IMR-90 (cell line): ENCODE data around the gene PTPRN2. TPM values are rescaled to one million over a fixed set of nuclear protein-coding genes. Genes with fewer than 3 reads are reported as not detected.

Source experiments
- ATAC-seq: fragments of 200-7000 bp; cut with Tn5 transposase; 2 replicates; pipeline ENCODE4 v1.9.1; 2020; ENCODE audit warnings: low read depth, mild to moderate bottlenecking, moderate library complexity
- BruUV-seq: library from RNA; stranded (reverse); fragments of 400-500 nt; replicated peaks from 2 replicates; lab custom pipeline; 2021; lab: Mats Ljungman, UMichigan
- CTCF ChIA-PET: fragments of 300-600 bp; formaldehyde crosslinking; extraction: SDS; loops from one replicate; lab custom pipeline; 2021; ENCODE audit warnings: antibody characterized with exemption; lab: Yijun Ruan, JAX
- POLR2A ChIA-PET: fragments of 300-600 bp; sonication (Branson Sonifier 250); formaldehyde crosslinking; loops from one replicate; lab custom pipeline; 2022; ENCODE audit warnings: antibody characterized with exemption; ENCODE audit not compliant: unreplicated experiment; lab: Charles Lee
- DNase-seq: peaks from one replicate; pipeline ENCODE4 v3.0.0; 2013
- H2AFZ ChIP-seq: replicated peaks from 2 replicates; pipeline ENCODE3; 2013; ENCODE audit warnings: low read length, mild to moderate bottlenecking; ENCODE audit not compliant: poor library complexity
- H2AK5ac ChIP-seq: 2 replicates; pipeline ENCODE4 v1.6.1; 2013; ENCODE audit warnings: low read depth, low read length, inconsistent platforms
- H2AK9ac ChIP-seq: replicated peaks from 2 replicates; pipeline ENCODE3; 2013; ENCODE audit warnings: mild to moderate bottlenecking, low read depth, low read length, moderate library complexity; ENCODE audit not compliant: poor library complexity
- H2BK120ac ChIP-seq: 2 replicates; pipeline ENCODE4 v1.6.1; 2013; ENCODE audit warnings: low read depth, low read length, inconsistent platforms
- H2BK15ac ChIP-seq: 3 replicates; pipeline ENCODE4 v1.6.1; 2013; ENCODE audit warnings: low read depth, low read length, inconsistent platforms
- H2BK20ac ChIP-seq: 2 replicates; pipeline ENCODE4 v1.6.1; 2013; ENCODE audit warnings: low read depth, mild to moderate bottlenecking, inconsistent platforms, low read length, moderate library complexity
- H2BK5ac ChIP-seq: 2 replicates; pipeline ENCODE4 v1.6.1; 2013; ENCODE audit warnings: mild to moderate bottlenecking, low read depth, low read length, inconsistent platforms; ENCODE audit not compliant: poor library complexity, severe bottlenecking
- H3K14ac ChIP-seq: replicated peaks from 2 replicates; pipeline ENCODE4 v1.6.1; 2013; ENCODE audit warnings: low read depth, low read length, inconsistent platforms
- H3K18ac ChIP-seq: 2 replicates; pipeline ENCODE4 v1.6.1; 2013; ENCODE audit warnings: low read depth, low read length, control low read depth
- H3K23ac ChIP-seq: 2 replicates; pipeline ENCODE4 v1.6.1; 2013; ENCODE audit warnings: low read depth, low read length, inconsistent platforms
- H3K27ac ChIP-seq: 2 replicates; pipeline ENCODE4 v1.5.1; 2013; ENCODE audit warnings: mild to moderate bottlenecking, control low read depth, low read length; ENCODE audit not compliant: insufficient read depth
- H3K27me3 ChIP-seq: 2 replicates; pipeline ENCODE4 v1.6.1; 2013; ENCODE audit warnings: low read length; ENCODE audit not compliant: control insufficient read depth, insufficient read depth
- H3K36me3 ChIP-seq: 2 replicates; pipeline ENCODE4 v1.6.1; 2013; ENCODE audit warnings: low read length, mixed read lengths; ENCODE audit not compliant: control insufficient read depth, insufficient read depth
- H3K4ac ChIP-seq: 2 replicates; pipeline ENCODE4 v1.6.1; 2013; ENCODE audit warnings: low read depth, low read length, inconsistent platforms
- H3K4me1 ChIP-seq: 2 replicates; pipeline ENCODE4 v1.6.1; 2013; ENCODE audit warnings: low read length, mixed read lengths; ENCODE audit not compliant: control insufficient read depth, insufficient read depth
- H3K4me2 ChIP-seq: 2 replicates; pipeline ENCODE4 v1.6.1; 2013; ENCODE audit warnings: low read depth, mild to moderate bottlenecking, control low read depth, low read length, moderate library complexity
- H3K4me3 ChIP-seq: 2 replicates; pipeline ENCODE4 v1.5.1; 2013; ENCODE audit warnings: low read depth, mild to moderate bottlenecking, control low read depth, low read length, moderate library complexity; ENCODE audit not compliant: insufficient read depth
- H3K56ac ChIP-seq: 2 replicates; pipeline ENCODE4 v1.6.1; 2013; ENCODE audit warnings: low read length, inconsistent platforms; ENCODE audit not compliant: insufficient read depth; ENCODE audit errors: extremely low read depth
- H3K79me1 ChIP-seq, 2 experiments: 2 replicates each; pipeline ENCODE4 v1.6.1; 2013; ENCODE audit warnings: low read length in 2 of 2, inconsistent platforms in 1 of 2, low read depth in 1 of 2
- H3K9ac ChIP-seq: 2 replicates; pipeline ENCODE4 v1.6.1; 2013; ENCODE audit warnings: low read depth, low read length, control low read depth
- H3K9me1 ChIP-seq: 2 replicates; pipeline ENCODE4 v1.6.1; 2013; ENCODE audit warnings: low read length, inconsistent platforms; ENCODE audit not compliant: insufficient read depth
- H3K9me3 ChIP-seq: 2 replicates; pipeline ENCODE4 v1.6.1; 2013; ENCODE audit warnings: low read length; ENCODE audit not compliant: control insufficient read depth, insufficient read depth
- H4K20me1 ChIP-seq: 2 replicates; pipeline ENCODE4 v1.6.1; 2013; ENCODE audit warnings: low read length, inconsistent platforms; ENCODE audit not compliant: insufficient read depth
- H4K5ac ChIP-seq: 2 replicates; pipeline ENCODE4 v1.6.1; 2013; ENCODE audit warnings: mild to moderate bottlenecking, low read depth, low read length, control low read depth
- H4K8ac ChIP-seq, 2 experiments: 2 replicates each; pipeline ENCODE4 v1.6.1; 2013; ENCODE audit warnings: low read depth in 2 of 2, low read length in 2 of 2, control low read depth in 1 of 2, inconsistent platforms in 1 of 2
- H4K91ac ChIP-seq: 2 replicates; pipeline ENCODE4 v1.6.1; 2013; ENCODE audit warnings: low read depth, low read length, inconsistent platforms; ENCODE audit not compliant: insufficient read depth
- BHLHE40 ChIP-seq: fragments of 150-350 bp; IDR thresholded peaks from 2 replicates; pipeline ENCODE4 v1.6.1; 2016; ENCODE audit warnings: mild to moderate bottlenecking, low read depth, low read length
- CEBPB ChIP-seq: IDR thresholded peaks from 2 replicates; pipeline ENCODE4 v1.6.1; 2012; ENCODE audit warnings: low read depth, low read length, improper control_type of control experiment
- CHD1 ChIP-seq: IDR thresholded peaks from 2 replicates; pipeline ENCODE4 v1.6.1; 2012; ENCODE audit warnings: low read depth, low read length, improper control_type of control experiment
- CTCF ChIP-seq: conservative IDR thresholded peaks from 2 replicates; pipeline ENCODE4 v1.5.1; 2012; ENCODE audit warnings: mild to moderate bottlenecking, low read depth, low read length, improper control_type of control experiment
- ELK1 ChIP-seq: fragments of 150-350 bp; IDR thresholded peaks from 2 replicates; pipeline ENCODE4 v1.6.1; 2016; ENCODE audit warnings: low read depth, mild to moderate bottlenecking, low read length, moderate library complexity, borderline replicate concordance
- FOS ChIP-seq: fragments of 150-350 bp; IDR thresholded peaks from 2 replicates; pipeline ENCODE4 v1.6.1; 2016; ENCODE audit warnings: low read depth, low read length
- MAFK ChIP-seq: IDR thresholded peaks from 2 replicates; pipeline ENCODE4 v1.6.1; 2012; ENCODE audit warnings: low read depth, low read length, improper control_type of control experiment
- MAZ ChIP-seq: IDR thresholded peaks from 2 replicates; pipeline ENCODE4 v1.6.1; 2012; ENCODE audit warnings: low read depth, mild to moderate bottlenecking, low read length, improper control_type of control experiment, moderate library complexity, borderline replicate concordance
- MXI1 ChIP-seq: IDR thresholded peaks from 2 replicates; pipeline ENCODE4 v1.6.1; 2012; ENCODE audit warnings: low read depth, mild to moderate bottlenecking, low read length, moderate library complexity, borderline replicate concordance
- NFE2L2 ChIP-seq: fragments of 150-350 bp; IDR thresholded peaks from 2 replicates; pipeline ENCODE4 v1.6.1; 2016; ENCODE audit warnings: low read depth, mild to moderate bottlenecking, low read length
- POLR2A ChIP-seq: IDR thresholded peaks from 2 replicates; pipeline ENCODE4 v1.6.1; 2012; ENCODE audit warnings: mild to moderate bottlenecking, low read depth, low read length
- RAD21 ChIP-seq: IDR thresholded peaks from 2 replicates; pipeline ENCODE4 v1.6.1; 2012; ENCODE audit warnings: low read length, improper control_type of control experiment
- RCOR1 ChIP-seq: IDR thresholded peaks from 2 replicates; pipeline ENCODE4 v1.6.1; 2012; ENCODE audit warnings: mild to moderate bottlenecking, low read length, improper control_type of control experiment; ENCODE audit not compliant: insufficient replicate concordance
- RFX5 ChIP-seq: IDR thresholded peaks from 2 replicates; pipeline ENCODE4 v1.8.0; 2012; ENCODE audit warnings: low read depth, mild to moderate bottlenecking, low read length, moderate library complexity
- SMC3 ChIP-seq: fragments of 150-350 bp; IDR thresholded peaks from 2 replicates; pipeline ENCODE4 v1.6.1; 2016; ENCODE audit warnings: low read depth, mild to moderate bottlenecking, antibody characterized with exemption, low read length, moderate library complexity
- USF2 ChIP-seq: fragments of 150-350 bp; IDR thresholded peaks from 2 replicates; pipeline ENCODE4 v1.6.1; 2017; ENCODE audit warnings: mild to moderate bottlenecking, antibody characterized with exemption, low read length, low read depth
- dilution Hi-C: fragments of 300-500 bp; cut with HindIII; formaldehyde crosslinking; loops from one replicate; pipeline ENCODE4 v1.14.3; 2018; ENCODE audit warnings: low sequenced_read_pairs; ENCODE audit not compliant: unreplicated experiment
- in situ Hi-C: fragments of 300-500 bp; cut with MboI; formaldehyde crosslinking; loops from 3 replicates; pipeline ENCODE4 v1.14.3; 2019; ENCODE audit warnings: low sequenced_read_pairs, inconsistent platforms, mixed read lengths
- intact Hi-C: fragments of 100-400 bp; cut with micrococcal nuclease; formaldehyde crosslinking; loops from 2 replicates; pipeline ENCODE4 v1.10.0; 2022
- polyA plus RNA-seq, 3 experiments: library from polyadenylated mRNA; depleted of rRNA; stranded (reverse); fragments of >200 nt; gene quantifications; 2 replicates each; pipeline ENCODE4 v1.2.3, GENCODE V29; 2012; ENCODE audit warnings: low replicate concordance in 1 of 3
- total RNA-seq: library from RNA; depleted of rRNA; stranded (reverse); fragments of >200 nt; gene quantifications from 2 replicates; pipeline ENCODE4 v1.2.3, GENCODE V29; 2012

Gene PTPRN2
- total and polyA plus RNA-seq, 2 of the 4 experiments (the other 2 are of a cell fraction) = 0.03 TPM; not detected in 1

- POLR2A ChIA-PET = no interaction called here
- BruUV-seq = no TSS peak
- in situ Hi-C loops = no loop called here
Observed at GRCh38 chr7:158039270-158039669, 548.4 kb downstream of the PTPRN2 start.

More at GRCh38 chr7:158039270-158039669, 548.4 kb downstream of the PTPRN2 start:
- Histone ChIP-seq H3K56ac (no peak overlapping the region), H4K20me1 (no peaks in the 10 kb centered on the region), H3K27ac (no peak overlapping the region), H4K91ac (no peak overlapping the region), H3K79me1 (no peaks in the 10 kb centered on the region), H3K4ac (no peak overlapping the region), H2BK5ac (no peak overlapping the region), H3K9me3 (peaks cover 27% of the 10 kb centered on the region), H3K18ac (no peak overlapping the region), H2BK20ac (no peak overlapping the region), H4K5ac (no peak overlapping the region), H3K4me3 (no peak overlapping the region), H3K36me3 (no peaks in the 10 kb centered on the region), H3K23ac (no peak overlapping the region), H2BK15ac (no peak overlapping the region), H2BK120ac (no peak overlapping the region), H3K27me3 (no peaks in the 10 kb centered on the region), H2AFZ (no peak overlapping the region), H3K9me1 (no peaks in the 10 kb centered on the region), H2AK9ac (no peak overlapping the region), H2AK5ac (no peak overlapping the region), H4K8ac (no peak overlapping the region), H3K9ac (no peak overlapping the region), H3K14ac (no peak overlapping the region), H3K4me1 (no peaks in the 10 kb centered on the region), H3K4me2 (no peak overlapping the region)
- TF ChIP-seq MXI1 (no peak), FOS (no peak), MAZ (no peak), CHD1 (no peak), ELK1 (no peak), SMC3 (no peak), CEBPB (no peak), RFX5 (no peak), RAD21 (no peak), CTCF (no peak), MAFK (no peak), NFE2L2 (no peak), POLR2A (no peak), RCOR1 (no peak), BHLHE40 (no peak), USF2 (no peak)
- intact Hi-C loops = no loop called here
- CTCF ChIA-PET = no interaction called here
- dilution Hi-C loops = no loop called here
- ATAC-seq (no peak), DNase-seq (no peak)
